Stimulated activated CD4-positive, alpha-beta T cell treated with anti-CD3 and anti-CD28 coated beads, Interleukin-1b, Interleukin-23, amount 100 ng/mL, for 48 hours (primary cell): ENCODE results near the gene FRY.

ENCODE experiments used
- DNase-seq: peaks from one replicate; pipeline ENCODE4 v3.0.0-alpha.2; 2020

Gene FRY

DNA sequence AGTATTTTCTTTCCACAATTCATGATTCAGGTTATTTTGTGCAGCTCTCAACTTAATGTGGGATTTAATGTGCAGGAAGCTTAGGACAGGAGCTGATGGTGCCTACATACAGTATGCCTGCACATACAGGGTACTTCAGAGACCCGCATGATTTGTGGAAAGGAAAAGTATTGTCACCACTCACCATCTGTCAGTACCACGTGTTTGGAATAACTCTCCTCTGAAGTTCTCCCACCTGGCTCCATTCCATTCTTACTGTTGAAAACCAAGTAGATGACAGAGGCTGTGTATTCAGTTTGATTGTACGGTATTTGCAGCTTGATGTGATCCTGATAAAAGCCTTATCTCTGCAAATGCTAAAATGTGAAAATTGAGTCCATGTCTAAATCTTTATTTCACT is 197.9 kb downstream of the FRY start:
- DNase-seq: no peak

DNA sequence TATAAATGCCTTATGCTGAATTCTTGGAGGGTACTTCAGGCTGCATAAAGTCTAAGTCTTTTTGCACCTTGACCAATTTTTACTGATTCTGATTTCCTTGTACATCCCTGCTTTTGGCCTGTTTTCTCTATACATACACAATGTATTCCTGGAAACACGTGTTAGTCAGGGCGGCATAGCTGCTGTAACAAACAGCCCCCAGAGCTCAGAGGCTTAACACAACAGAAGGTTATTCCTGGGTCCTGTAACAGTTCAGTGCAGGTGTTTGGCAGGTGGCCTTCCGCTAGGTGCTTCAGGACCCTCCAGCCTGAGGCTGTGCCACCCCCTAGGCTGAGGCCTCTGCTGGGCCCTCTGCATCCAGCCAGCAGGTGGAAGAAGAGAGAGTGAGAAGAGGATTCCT is 200.7 kb downstream of the FRY start:
- no peak for DNase-seq

DNA sequence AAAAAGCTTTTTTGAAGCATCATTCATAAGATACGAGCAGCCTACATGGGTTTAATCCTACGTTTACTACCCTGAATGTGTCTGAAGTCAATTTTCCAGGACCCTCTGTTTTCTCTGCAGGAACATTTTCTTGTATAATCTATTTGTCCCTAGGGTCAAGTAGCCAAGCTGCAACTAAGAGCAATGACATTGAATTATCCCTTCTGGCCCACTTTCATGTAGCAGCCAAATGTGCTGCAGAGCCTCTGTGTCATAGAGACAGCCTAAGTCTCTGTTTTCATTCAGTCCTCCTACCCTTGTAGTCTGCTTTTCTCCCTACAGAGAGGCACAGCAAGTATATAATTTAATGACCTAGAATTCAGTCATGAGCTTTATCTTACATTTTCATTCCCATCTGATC is 201.5 kb downstream of the FRY start:
- no peak for DNase-seq

DNA sequence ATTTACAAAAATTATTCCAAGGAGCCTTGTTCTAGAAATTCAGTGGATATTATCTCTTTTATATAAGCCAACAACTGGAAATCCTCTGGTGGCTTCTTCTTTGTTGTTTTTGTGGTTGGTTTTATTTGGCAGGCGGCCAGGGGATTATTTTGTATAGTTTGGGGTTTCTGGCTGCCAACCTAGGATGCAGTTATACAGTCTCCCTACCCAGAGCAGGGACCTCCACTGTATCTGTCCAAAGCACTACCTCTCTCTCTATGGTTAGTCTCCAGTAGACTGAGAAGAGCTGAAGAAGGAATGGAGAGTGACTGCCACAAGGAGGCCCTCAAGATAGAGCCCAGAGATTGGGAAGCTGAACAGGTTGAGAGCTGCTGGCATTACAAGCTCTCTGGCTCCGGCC is 203.3 kb downstream of the FRY start:
- no peak for DNase-seq

DNA sequence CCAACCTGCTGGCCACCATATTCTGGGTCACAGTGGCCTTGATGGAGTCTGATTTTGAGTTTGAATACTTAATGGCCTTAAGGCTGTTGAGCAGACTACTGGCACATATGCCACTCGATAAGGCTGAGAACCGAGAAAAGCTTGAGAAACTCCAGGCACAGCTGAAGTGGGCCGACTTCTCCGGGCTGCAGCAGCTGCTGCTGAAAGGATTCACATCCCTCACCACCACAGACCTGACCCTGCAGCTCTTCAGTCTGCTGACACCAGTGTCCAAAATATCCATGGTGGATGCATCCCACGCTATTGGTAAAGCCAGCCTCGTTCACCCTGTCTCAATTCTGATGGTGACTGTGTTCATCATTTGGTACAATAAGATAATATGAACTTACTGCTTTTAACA is 206.1 kb downstream of the FRY start:
- DNase-seq: no peak

DNA sequence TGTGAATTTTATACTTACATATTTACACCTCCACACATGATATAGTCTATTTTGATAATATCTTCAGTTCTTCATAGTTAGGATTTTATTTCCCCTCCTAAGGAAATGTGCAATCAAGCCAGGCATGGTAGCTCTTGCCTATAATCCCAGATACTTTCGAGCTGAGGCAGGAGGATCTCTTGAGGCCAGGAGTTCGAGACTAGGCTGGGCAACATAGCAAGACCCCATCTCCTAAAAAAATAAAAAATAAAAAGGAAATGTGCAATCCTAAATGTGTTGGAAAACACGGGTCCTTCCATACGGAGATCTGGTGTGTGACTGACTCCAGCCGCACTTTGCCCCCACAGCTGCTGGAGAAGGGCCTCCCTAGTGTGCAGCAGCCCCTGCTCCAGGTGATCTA is 212.1 kb downstream of the FRY start:
- DNase-seq: no peak

DNA sequence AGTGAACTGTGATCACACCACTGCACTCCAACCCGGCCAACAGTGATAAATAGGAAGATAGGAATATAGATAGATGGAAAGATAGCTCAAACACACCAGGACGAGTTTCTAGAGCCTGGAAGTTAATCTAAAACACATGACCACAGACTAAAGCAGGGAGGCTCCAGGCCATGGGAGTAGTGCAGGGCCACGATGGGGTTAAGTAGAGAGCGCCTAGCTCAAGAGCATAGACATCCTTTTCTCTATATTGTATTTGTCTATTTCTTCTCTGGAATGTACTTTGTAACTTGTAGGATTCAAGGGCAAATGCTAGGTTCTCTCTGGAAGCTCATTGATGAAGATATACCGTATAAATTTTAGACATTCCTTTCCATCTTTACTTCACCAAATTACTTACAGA is 214.0 kb downstream of the FRY start:
- no peak for DNase-seq

DNA sequence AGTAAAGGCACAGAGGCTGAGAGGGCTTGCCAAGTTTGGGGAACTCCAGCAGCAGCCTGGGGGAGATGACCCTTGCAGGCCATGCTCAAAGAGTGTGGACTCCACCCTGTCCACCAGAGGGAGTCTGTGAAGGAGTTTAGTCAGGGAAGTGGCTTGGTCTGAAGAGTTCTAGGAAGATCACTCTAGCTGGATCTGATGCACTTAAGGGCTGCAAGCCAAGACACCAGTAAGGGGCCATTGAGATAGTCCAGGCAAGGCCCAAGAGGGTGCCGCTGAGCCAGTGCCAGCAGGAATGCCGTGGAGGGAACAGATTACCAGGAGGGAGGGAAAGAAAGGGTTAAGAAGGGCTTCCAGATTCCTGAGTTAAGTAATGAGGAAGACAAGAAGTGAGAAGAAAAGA is 214.9 kb downstream of the FRY start:
- peak; percentile 59 for DNase-seq

DNA sequence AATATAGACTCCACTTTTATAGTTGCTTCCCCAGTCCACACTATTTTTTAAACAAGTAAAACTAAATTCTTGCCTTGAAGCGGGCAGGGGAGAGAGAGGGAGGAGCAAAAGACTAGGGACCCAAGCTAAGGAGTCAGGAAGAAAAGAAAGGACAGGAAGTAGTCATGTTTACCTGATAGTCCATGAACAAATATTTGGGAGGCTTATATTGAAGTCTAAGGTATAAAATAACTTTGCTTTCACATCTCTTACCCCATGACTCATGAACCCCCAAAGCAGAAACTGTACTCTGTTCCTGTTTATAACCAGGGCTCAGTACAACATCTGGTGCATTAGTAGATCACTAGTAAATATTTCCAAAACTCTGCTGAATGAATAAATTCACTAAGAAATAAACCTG is 216.3 kb downstream of the FRY start:
- DNase-seq: no peak

DNA sequence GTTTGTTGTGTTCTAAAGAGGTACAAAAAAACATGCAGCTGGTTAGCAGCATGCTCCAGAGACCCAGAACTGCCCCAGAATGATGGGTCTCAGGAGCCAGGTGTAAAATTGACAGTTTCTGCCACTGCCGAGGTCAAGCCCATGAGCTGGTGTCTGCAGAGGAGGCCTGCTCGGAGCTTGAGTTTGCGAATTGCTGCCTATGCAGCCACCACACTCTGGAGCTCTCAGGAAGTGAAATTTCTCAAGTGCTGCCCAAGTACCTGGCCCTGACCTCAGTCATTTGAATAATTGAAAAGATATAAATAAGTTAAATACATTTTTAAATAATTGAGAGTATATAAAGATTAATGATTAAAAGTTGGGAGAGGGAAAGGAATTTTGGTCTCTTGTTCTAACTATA is 217.2 kb downstream of the FRY start:
- no peak for DNase-seq

DNA sequence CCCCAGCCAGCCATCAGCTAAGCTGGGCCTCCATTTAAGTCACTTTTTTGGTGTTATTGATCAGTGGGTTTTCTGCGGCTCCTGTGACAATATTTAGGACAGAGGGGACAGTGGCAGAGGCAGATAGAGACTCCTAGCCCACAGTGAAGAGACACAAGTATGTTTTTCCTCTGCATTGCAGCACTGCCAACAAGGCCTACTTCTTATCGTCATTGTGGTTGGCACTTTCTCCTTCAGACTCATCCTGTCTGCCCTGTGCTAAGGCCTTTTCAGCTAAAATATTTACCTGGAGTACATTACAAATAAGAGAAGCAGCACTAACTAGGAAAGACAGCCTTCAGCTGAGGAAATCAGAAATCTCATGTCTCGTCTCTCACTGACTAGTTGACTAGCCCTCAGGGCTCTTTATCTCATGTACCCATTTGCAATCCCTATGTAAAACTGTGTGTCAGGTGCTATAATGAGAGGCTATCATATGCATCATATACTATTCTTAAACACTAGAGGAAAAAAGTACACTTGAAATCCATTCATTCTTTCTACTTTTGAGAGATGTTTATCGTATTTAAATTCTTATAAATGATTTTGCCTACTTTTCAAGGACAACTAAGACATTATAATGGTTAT is 221.4 kb downstream of the FRY start:
- DNase-seq: no peak

DNA sequence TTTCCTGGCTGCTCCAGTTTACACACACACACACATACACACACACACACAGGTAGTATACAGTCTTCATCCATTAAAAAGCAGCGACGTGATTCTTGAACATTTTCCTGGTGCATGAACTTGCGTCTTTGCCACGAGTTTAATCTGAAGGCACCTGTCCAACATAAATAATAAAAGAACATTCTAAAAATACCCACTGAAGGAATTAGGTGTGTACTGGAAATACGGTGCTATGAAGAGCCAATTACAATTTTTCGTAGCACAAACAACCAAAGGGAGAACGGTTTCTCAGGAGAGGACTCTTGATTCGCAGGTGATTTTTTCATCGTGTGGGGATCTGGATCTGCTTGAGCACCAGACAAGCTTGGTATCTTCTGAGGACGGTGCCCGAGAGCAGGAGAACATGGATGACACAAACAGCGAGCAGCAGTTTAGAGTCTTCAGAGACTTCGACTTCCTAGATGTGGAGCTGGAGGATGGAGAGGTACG is 222.4 kb downstream of the FRY start:
- no peak for DNase-seq

DNA sequence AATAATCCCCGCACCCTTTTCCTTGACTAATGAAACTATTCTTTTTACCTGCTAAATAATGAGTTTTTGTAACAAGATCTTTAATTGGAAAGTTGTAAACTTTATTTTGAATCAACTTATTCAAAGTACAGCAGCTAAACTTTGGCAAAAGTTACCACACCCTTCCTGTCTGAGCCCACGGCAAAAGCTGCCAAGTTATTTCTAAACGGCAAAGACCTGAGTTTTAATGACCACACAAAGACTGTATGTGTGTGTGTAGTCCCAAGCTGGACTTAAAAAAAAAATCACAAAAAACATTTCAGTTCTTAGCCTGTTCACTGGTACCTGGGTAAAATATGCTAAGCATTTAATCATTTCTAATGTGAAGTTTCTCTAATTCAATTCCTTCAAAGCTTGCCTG is 222.8 kb downstream of the FRY start:
- DNase-seq: no peak

DNA sequence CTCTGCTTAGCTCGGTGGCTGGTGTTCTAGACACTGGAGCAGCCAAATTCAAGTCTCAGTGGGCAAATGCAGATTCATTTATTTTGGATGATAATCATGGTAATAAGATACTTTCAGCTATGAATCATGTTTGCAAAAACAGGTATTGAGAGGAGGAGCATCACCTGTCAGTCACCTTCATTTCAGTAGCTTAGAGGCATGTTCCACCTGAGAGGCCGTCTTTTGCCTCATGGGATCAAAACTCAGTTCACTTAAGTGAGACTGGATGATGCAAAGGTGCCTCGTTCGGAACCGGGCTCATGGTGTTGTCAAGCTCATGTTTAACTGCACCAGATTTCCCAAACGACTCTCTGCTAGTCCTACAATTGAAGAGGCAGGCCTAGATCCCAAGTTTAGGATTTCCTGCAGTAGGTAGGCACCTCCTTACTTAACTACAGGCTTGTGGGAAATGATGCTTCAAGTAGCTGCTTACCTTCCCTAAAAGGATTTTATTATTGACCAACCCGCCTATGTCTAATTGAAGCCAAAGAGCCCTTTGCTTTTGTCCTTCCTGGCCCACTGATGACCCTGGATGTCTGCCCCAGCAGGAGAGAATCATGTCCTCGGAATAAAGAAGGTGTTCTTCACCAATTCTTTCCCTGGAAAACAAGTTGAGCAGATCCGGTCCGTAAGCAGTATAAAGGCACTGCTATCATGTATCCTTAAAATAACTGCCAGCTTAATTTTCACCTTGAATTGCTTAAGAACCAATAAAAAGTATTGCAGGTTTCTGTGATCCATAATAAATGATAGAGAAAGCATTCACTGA is 223.5 kb downstream of the FRY start:
- no peak for DNase-seq

DNA sequence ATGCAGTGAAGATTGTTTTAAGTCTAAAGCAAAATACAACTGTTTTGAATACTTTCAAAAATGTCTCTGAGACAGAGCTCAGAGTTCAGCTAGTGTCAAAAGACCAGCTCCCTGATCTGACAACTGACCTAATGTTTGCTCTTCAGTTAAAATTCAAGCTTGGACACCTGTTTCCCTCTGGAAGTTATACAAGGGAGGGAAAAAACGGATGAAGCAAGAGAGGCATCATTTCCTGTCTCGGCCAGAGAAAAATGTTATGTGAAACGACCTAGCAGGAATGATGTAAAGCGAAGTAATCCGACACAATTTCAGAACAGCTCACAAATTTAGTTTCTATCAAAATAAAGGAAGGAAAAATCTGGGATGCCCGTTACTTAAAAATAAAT is 224.1 kb downstream of the FRY start:
- no peak for DNase-seq

DNA sequence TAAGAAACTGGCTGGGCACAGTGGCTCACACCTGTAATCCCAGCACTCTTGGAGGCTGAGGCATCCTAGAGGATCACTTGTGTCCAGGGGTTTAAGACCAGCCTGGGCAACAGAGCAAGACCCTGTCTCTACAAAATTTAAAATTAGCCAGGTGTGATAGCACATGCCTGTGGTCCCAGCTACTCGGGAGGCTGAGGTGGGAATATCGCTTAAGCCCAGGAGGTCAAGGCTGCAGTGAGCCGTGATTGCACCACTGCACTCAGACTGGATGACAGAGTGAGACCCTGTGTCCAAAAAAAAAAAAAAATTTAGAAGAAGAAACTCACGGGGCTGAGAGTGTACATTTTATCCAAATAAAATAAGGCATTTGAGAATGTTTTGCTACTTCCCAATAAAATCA is 224.7 kb downstream of the FRY start:
- no peak for DNase-seq

DNA sequence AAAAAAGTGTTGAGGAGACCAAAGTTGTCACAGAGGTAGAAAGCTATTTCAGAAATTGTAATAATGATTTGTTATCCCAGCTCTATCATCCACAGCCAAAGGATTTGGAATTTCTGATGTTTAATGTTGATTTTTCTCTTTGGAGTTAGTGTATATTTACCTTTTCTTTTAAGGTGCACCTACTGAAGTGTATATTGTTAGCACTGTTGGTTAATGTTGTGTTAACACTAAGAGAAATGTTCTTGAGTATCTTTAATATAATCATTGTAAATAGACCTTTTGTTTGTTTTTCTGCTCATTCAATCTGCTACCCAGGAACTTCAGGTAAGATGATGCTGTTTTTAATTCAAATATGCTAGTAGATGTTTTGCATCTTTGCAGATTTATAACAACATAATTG is 226.1 kb downstream of the FRY start:
- no peak for DNase-seq

DNA sequence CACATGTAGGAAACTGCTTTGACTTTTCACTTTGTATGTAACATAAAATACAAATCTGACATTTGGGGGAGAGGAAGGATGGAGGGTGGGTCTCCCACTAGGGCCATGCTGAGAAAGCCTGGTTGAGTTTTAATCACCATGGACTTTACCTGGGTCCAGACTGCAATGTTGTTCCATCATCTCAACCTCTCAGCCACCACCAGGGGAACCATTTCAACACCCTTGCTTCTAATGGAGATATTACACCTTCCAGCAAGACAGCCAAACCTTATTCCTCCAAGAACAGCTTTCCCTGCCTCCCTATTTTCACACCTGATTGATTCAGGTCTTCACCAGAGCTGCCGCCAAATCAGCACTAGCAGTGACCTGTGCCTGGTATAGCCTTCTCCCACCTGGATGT is 227.5 kb downstream of the FRY start:
- DNase-seq: no peak

DNA sequence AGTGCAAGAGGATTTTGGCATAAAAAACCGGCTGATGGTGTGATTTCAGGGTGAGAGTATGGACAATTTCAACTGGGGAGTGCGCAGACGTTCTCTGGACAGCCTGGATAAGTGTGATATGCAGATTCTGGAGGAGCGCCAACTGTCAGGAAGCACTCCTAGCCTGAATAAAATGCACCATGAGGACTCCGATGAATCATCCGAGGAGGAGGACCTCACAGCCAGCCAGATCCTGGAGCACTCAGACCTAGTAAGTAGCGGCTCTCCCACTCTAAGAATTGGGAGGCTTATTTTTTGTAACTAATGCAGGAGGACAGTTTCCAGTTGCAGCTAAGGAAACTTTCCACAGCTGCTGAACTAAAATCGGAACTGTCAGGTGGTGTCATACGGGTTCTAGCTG is 230.0 kb downstream of the FRY start:
- DNase-seq: no peak

DNA sequence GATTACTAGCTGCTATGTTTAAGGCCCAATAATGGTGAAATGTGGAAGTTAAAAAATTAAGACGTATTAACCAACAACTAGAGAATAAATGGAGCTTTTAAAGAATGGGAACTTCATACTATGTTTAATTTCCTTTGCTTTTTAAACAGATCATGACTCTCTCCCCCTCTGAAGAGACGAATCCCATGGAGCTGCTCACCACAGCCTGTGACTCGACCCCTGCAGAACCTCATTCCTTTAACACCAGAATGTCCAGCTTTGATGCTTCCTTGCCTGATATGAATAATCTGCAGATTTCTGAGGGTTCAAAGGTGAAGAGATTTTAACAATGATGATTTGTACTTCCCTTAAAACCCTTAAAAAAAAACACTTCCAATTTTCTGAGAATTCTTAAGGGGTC is 230.6 kb downstream of the FRY start:
- DNase-seq: no peak

DNA sequence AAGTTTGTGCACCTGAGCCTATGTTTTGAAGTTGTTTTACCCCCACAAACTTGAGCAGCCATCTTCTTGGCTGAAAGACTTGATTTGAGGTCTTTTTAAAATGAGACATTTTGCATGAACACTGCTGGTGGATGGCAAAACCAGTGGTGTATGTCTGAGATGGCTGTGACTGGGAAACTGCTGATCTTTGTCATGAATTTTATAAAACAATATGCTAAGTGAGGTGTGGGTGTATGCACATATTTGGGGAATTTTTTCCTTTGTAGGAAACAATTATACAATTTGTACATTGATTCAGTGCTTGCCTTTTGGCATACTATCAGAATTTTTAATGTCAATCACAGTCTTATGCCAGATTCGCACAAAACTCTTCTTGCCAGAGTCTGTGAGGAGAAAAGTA is 231.0 kb downstream of the FRY start:
- DNase-seq: no peak

DNA sequence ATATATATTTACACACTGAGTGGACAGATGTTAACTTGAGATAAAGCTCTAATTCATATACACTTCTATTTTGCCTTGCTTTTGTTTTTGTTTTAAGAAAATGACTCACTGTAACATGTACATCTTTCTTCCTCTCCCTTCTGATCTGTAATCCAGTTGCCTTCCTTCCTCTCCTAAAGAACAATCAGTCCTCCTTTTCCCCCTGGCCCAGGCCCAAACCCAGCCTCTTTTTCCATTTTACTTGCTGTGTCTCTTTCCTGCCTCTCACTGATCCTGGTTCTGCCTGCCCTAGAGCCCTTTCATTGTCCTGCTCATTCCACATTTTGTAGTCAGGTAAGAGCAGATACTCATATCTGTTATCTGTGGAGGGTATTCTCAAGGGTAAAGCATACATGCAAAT is 232.8 kb downstream of the FRY start:
- DNase-seq: no peak

DNA sequence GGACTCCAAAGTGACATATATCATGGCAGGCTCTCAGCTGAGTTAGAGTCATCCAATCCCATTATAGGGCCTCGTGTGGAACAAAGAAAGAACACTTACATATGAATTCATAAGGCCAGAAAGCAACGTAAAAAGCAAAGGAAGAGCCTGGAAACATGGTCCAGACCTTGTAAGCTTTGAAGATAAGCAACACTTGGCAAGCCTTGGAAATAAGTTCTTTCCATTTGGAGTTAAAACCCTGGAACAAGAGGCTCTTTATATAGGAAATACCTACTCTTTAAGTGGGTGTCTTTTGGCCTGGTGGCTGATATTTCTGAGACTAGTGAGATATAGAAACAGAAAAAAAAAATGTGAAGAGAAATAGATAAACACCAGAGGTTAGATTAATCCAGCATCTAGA is 234.2 kb downstream of the FRY start:
- no peak for DNase-seq

DNA sequence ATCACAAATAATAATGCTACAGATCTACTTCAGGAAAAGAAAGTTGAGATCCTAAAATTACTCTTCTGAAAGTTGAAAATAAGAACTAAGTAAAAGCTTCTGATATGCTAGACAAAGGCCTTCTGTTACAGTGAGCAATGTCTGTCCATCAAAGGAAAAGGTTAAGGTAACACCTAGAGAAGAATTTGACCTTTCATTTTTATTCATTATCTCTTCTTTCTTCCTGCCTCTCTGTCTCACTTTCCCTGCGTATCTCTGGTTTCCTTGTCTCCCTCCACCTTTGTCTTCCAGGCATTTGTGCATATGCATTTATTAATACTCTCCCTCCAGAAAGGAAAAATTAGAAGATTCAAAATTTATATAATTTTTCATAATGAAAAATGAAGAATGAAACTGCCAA is 234.6 kb downstream of the FRY start:
- DNase-seq: no peak

DNA sequence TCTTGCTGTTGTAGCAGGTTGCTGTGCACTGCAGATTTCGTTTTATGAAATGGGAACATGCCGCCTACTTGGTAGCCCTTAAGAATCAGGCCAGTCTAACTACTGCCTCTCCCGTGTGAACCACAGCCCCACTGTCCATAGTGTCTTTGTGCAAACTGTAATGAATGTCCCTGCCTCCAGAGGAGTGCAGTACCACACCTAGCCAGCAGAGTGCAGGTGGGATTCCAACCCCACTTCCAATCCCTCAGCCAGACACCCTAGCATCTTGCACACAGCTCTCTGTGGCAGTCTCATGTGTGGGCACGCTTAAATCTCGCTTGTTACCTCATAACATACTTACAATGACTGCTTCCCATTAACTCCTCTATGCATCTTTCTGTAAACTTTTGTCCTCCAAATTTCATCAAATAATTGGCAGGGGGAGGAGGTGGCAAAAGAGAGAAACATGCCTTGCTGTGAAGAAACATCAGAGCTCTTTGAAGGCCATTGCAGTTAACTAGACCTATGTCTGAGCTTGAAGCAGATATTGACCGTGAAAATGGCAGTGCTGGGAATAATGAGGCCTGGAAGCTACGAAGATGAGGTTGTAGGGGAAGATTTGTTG is 236.4 kb downstream of the FRY start:
- peak; percentile 47 for DNase-seq
